GM19035 (cell line): Measurements from ENCODE around the gene ACTBL2.
A peak's percentile ranks its signal among the peaks of the same experiment; 100 is the strongest.
"Not testable (repeated sequence)": the region's sequence is repeated elsewhere in the genome, so short reads cannot be mapped to it uniquely, and the experiment has no call there.

Source experiments
- ATAC-seq: cut with Tn5 transposase; IDR thresholded peaks from one replicate; pipeline ENCODE4 v1.9.1; 2021; ENCODE audit not compliant: unreplicated experiment

ACTBL2 gene

GRCh38 chr5:57482671-57483106 lies at the start of gene ACTBL2:
Gene ACTBL2, minus strand, starts transcription at chr5:57482811. Its CDS starts 104 bp downstream, at chr5:57482707.
- no peak for ATAC-seq

DNA sequence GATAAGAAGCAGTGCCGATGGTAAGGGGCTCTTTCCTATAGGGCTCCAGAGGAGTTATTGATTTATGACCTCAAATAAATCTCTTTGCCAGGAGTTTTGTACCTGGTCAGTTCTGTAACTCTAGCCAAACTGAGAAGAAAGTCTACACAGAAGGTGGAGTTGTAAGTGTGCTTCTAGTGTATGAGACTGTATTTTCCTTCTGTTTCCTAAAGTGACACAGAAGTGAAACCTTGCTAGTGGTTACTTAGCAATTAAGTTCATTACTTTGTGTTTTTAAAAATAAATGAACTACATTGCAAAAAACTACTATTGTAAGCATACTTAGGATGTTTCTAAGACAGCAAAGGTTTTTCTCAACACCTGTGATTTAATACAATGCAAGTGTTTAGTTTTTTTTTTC lies 48.7 kb upstream of the ACTBL2 start:
- no peak for ATAC-seq

DNA sequence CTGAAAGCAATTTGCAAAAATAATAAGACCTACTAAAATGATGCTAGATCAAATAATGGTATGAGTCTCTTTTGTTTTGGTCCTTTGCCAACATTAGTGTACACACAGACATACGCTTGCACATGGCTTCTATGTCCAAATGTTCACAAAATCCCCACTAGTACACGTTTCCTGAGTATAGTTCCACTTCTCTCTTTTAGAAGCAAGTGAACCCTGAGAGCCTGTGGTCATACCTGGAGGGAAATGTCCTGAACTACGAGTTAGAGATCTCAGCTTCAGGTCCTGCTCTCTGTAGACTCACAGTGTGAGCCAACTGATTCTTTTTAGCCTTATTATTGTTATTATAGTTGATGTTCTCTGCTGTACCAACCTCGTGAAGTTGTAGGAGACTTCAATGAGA lies 47.3 kb upstream of the ACTBL2 start:
- peak; percentile 73 for ATAC-seq

DNA sequence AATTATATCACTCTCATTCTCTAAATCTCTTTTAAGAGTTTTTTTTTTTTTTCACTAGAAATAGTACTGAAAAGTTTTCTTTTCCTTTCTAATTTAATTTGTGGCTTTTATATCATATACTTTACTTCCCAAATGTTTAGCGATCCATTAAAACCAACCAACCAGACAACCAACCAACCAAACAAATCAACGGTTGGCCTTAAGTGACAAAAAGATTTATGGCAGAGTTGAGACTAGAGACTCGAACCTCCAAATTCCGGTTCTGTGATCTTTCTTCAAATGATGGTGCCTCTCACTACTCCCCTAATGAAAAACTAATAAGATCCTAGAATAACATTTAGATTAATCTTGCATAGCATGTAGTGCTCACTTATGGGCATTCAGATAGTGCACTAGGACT lies 45.3 kb upstream of the ACTBL2 start:
- no peak for ATAC-seq

GRCh38 chr5:57524348-57525060 lies 41.9 kb upstream of the ACTBL2 start:
- ATAC-seq = no peak

DNA sequence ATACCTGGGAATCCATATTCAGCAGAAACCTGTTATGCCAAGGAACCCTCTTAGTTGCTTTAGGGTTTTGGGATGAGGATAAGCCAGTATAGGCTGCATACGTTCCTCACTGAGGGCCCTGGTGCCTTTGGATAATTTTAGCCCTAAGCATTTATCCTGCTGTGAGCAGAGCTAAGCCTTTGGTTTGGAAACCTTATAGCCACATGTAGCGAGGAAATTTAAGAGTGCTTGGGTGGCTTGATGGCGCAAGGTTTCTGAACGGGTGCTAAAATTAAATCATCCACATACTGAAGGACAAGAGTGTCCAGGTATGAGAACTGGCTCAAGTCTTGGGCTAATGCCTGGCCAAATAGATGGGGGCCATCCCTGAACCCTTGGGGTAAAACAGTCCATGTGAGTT lies 39.9 kb upstream of the ACTBL2 start:
- not testable (repeated sequence) for ATAC-seq

DNA sequence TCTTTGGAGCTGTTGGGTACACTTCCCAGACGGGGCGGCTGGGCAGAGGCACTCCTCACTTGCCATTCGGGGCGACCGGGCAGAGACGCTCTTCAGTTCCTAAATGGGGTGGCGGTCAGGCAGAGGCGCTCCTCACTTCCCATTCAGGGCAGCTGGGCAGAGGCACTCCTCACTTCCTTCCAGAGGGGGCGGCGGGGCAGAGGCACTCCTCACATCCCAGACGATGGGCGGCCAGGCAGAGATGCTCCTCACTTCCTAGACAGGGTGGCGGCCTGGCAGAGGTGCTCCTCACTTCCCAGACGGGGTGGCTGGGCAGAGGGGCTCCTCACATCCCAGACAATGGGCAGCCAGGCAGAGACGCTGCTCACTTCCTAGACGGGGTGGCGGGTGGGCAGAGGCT lies 35.8 kb upstream of the ACTBL2 start:
- not testable (repeated sequence) for ATAC-seq

GRCh38 chr5:57517250-57517649 lies 34.6 kb upstream of the ACTBL2 start:
- ATAC-seq = no peak

DNA sequence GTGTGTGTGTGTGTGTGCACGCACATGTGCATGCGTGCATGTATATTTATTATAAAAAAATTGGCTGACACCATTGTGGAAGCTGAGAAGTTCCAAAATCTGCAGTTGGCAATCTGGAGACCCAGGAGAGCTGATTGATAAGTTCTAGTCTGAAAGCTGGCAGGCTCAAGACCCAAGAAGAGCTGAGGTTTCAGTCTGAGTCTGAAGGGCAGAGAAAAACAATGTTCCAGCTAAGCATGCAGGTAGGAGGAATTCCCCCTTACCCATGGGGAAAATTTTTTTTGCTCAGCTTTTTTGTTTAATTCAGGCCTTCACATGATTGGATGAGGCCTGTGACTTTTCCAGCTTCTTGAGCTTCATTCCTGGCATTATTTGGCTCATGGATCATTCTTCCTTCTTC lies 31.2 kb upstream of the ACTBL2 start:
- peak; percentile 72 for ATAC-seq

DNA sequence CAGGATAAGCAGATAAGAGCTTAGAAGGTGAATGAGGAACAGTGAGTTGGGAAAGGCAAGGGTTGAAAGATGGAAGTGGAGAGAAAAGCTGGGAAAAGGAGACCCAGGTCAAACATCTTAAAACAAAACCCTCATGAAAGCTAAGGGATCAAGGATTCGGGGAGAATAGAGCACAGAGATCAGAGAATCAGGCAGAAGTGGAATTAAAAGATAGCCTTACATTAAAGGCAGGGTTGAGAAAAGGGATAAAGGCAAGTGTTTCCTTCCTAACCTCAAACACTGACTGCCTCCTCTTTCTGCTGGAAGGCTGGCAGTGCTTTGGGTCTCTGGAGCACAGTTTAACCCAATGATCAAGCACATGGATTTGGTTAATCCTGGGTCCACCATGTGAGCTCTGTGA lies 28.7 kb upstream of the ACTBL2 start:
- ATAC-seq = no peak

DNA sequence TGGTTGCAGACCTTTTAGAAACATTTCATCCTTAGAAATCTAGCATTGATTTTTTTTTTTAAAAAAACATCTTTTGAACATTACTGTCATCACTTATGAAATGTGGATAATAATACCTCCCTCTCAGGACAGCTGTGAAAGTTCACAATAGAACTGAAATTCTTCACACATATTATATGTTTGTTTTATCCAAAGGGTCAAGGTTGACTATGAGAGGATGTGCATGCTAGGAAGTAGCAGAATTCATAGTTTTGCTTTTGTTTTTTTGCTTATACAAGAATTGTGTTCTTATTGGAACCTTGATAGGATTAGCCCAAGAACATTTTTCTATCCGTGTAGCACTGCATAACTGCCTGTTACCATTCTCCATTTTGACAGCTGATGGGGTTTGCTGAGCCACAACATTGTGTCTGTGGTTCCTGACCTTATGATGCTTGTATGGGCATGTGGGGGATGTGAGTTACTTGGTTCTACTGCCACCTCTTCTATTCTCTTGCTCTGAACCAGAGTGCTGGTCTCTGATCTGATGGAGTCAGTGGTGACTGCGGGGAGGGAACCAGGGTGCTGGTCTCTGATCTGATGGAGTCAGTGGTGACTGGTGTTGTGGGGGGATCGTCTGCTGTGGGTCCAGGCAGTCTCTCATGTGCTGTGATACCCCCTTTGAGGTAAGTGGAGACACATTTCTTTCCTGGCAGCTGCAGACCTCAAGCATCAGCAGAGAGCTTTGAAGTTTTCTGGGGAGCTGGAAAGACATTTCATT lies 27.1 kb upstream of the ACTBL2 start:
- ATAC-seq = no peak

DNA sequence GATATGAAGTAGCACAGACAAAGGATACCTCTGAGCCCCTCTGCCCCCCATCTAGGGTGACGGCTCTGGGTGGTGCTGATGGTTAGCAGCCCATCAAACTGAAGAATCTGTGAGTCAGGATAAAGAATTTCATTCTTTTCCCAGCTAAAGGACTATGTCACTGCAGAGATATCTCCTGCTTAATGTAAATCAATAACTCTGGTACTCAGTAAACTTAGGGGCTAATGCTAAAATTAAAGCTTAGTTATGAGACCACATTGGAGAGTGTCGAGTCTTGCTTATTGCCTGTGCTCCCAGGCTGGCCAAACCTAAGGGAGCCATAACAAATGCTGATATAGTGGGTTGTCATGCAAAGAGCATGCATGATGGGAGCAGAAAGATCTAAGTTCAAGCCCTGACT lies 25.6 kb upstream of the ACTBL2 start:
- ATAC-seq = no peak

DNA sequence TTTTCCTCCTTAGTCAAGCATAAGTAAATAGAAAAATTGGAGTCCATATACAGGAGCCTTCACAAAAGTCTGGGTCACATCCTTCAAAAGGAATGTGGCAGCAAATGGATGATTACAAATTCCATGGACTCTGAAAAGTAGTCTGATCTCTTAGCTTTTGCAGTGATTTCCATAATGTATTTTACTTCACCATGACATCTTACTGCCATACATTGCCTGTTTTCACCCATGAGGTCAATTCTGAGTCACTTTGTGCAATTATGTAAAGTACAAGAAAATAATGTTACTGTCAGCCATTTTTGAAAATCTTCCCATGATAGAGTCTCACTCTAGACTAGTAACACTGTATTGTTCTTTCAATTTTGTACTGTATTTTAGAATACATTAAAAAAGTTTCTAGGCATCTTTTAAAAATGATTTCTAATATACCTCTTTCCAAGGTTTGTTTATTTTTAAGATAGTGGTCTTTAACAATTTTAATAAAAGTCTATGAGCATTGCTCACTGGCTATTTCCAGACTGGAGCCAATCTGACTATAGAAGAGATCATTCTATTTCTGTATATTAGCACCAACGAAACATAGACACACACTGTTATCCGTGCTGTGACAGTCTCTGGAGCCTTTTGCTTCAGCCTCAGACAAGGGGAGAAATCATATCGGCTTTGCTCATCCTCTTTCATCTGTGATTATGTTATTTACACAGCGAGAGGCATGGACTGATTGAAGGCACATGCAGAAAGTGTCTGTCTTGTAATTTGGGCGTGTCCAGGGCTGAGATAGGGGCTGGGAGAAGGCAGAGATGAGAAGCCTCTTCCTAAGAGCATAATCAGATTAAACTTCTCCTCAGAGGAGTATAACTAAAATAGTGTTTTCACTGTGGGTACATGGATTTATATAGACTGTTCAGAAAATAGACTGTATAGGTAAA lies 22.9 kb upstream of the ACTBL2 start:
- no peak for ATAC-seq

- no peak for ATAC-seq
Observed at GRCh38 chr5:57504357-57504756, 21.7 kb upstream of the ACTBL2 start.

GRCh38 chr5:57503433-57503832 lies 20.8 kb upstream of the ACTBL2 start:
- no peak for ATAC-seq

DNA sequence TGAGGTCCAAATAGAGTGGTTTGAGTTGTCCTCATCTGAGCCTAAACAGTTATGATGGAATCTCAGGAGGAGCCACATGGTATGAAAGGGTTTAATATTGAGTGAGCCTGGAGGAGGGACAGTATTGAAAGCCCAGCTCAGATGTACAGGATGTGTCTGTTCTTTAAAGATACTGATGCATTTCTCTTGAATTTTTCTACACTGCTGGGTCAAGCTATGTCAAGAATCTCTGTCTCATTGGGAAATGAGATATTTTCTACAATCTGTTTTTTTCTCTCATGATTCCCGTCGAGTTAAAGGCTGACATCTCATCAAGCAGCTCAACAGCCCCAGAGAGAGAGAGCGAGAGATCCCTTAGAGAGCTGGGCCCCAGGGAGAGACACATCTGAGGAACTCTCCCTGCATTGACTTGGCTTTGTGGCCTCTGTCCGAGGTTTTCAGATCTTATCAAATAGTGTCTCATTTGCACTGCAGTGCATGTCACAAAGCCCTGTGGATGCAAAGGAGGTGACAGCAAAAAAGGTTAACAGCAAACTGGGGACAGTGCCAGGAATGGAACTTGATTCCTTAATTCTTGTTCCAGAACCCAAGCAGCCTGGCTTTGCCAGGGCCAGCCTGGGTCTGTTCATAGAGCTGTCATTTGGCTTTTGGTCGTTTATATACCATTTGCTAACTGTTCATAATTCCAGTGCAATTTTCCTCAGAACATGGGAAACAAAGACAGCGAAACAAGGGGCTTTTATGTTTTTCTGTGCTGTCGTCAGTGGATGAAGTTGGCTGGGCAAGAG lies 19.0 kb upstream of the ACTBL2 start:
- no peak for ATAC-seq

- ATAC-seq = peak; percentile 89
Observed at GRCh38 chr5:57499262-57500050, 16.8 kb upstream of the ACTBL2 start.

DNA sequence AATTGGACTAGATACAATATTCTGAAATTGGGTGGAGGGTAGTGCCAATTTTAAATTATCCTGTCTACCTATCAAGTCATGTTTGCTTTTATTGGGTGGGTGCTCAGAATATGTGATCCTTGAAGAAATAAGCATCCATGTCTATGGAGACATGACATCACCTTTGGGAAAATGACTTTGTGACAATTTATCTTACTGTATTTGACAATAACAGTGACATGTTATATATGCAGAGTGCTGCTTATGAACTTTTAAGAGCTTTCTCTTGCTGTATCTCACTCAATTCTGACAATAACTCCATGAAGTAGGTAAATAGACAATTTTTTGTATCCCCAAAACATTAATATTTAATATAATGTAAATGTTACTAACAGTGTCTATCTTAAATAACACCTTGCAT lies 15.1 kb upstream of the ACTBL2 start:
- ATAC-seq = no peak

DNA sequence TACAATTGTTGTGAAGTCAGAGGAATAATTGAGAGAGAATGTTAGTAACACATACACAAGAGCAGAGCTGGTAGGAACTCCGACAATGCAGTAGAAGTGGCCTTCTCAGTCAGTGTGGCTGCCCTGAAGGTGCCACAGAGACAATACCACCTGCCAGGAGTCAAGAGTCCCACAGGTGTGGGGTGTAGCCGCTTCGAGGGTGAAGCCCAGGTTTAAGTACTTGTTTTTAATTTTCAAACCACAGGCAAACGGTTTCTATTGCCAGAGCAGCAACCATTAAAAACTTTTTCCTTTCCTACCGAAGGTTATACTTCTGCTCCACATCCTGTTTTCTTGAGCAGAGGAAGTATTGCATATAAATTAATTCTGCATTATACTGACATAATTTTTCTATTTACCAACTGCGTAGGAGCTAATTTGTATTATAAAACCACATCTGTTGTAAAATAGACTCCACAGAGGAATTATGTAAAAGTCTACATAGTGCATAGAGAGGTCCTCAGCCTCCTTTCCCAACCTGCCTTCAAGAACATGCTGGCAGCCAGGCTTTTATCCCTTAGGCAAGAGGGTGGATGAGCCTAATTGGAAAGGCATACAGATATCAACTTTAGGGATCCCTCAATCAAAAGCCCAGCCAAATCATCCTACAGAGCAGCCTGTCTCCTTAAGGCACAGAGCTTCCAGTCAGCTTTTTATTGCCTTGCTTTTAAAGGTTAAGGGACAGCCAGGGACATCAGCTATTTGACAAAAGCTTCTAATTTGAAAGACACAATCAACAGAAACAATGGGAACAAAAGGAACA lies 12.9 kb upstream of the ACTBL2 start:
- no peak for ATAC-seq
